Caco-2 (cell line): Measurements from ENCODE around the gene FAT1. TPM values are rescaled to one million over a fixed set of nuclear protein-coding genes. Genes with fewer than 3 reads are reported as not detected.

ENCODE experiments used
- BruUV-seq: library from RNA; stranded (reverse); fragments of 400-500 nt; replicated peaks from 2 replicates; lab custom pipeline; 2021; lab: Mats Ljungman, UMichigan
- CTCF ChIA-PET: fragments of 300-600 bp; sonication (Branson Sonifier 250); formaldehyde crosslinking; loops from one replicate; lab custom pipeline; 2022; ENCODE audit warnings: antibody characterized with exemption; lab: Charles Lee
- POLR2A ChIA-PET: fragments of 300-600 bp; sonication (Branson Sonifier 250); formaldehyde crosslinking; loops from one replicate; lab custom pipeline; 2022; ENCODE audit warnings: antibody characterized with exemption; lab: Charles Lee
- DNase-seq, 2 experiments: peaks; one replicate each; pipeline versions ENCODE4 v3.0.0 to v3.0.0-alpha.2; 2020 to 2022
- H3K27me3 ChIP-seq: replicated peaks from 2 replicates; pipeline ENCODE4 v1.6.0; 2011; ENCODE audit warnings: low read length; ENCODE audit not compliant: control insufficient read depth, insufficient read depth
- H3K36me3 ChIP-seq: 2 replicates; pipeline ENCODE4 v1.5.1; 2011; ENCODE audit warnings: low read length; ENCODE audit not compliant: control insufficient read depth, insufficient read depth
- H3K4me1 ChIP-seq: fragments of 250-450 bp; sonication (Bioruptor Pico); 2 replicates; pipeline ENCODE4 v1.5.1; 2020; ENCODE audit warnings: mild to moderate bottlenecking
- H3K4me3 ChIP-seq: 2 replicates; pipeline ENCODE4 v1.5.1; 2011; ENCODE audit warnings: low read depth, mild to moderate bottlenecking, control low read depth, low read length
- H3K9me3 ChIP-seq: fragments of 250-450 bp; sonication (Bioruptor Pico); 2 replicates; pipeline ENCODE4 v1.5.1; 2020; ENCODE audit warnings: mild to moderate bottlenecking, moderate library complexity
- H3K27ac Mint-ChIP-seq: one replicate; pipeline ENCODE4 v1.8.0; 2022; ENCODE audit warnings: mixed read lengths; ENCODE audit not compliant: unreplicated experiment
- H3K27me3 Mint-ChIP-seq: one replicate; pipeline ENCODE4 v1.8.0; 2022; ENCODE audit warnings: mixed read lengths; ENCODE audit not compliant: insufficient read depth, unreplicated experiment
- H3K36me3 Mint-ChIP-seq: one replicate; pipeline ENCODE4 v1.8.0; 2022; ENCODE audit warnings: mild to moderate bottlenecking, mixed read lengths; ENCODE audit not compliant: insufficient read depth, unreplicated experiment
- H3K4me1 Mint-ChIP-seq: one replicate; pipeline ENCODE4 v1.8.0; 2022; ENCODE audit warnings: low read depth, mixed read lengths; ENCODE audit not compliant: unreplicated experiment
- H3K4me3 Mint-ChIP-seq: one replicate; pipeline ENCODE4 v1.8.0; 2022; ENCODE audit warnings: mild to moderate bottlenecking, moderate library complexity, mixed read lengths; ENCODE audit not compliant: unreplicated experiment
- H3K9me3 Mint-ChIP-seq: one replicate; pipeline ENCODE4 v1.8.0; 2022; ENCODE audit warnings: mixed read lengths; ENCODE audit not compliant: unreplicated experiment
- intact Hi-C: fragments of 100-400 bp; cut with micrococcal nuclease; formaldehyde crosslinking; loops from one replicate; pipeline ENCODE4 v1.10.0; 2022; ENCODE audit not compliant: unreplicated experiment
- total RNA-seq: library from RNA; stranded (reverse); gene quantifications from 2 replicates; pipeline ENCODE4 v1.2.3, GENCODE V29; 2022
- TF ChIP-seq, protein P1 (sequence below), 2 experiments: fragments of 200-600 bp in 1 of 2; IDR thresholded peaks; 1 replicate in 1 of 2; 2 replicates in 1 of 2; pipeline versions ENCODE4 v1.5.1 to v1.8.0; 2011 to 2022; ENCODE audit warnings: antibody characterized with exemption in 1 of 2, control low read depth in 1 of 2, inconsistent platforms in 1 of 2, low read depth in 1 of 2, low read length in 1 of 2, mild to moderate bottlenecking in 1 of 2, moderate library complexity in 1 of 2; ENCODE audit not compliant: insufficient read depth in 1 of 2, severe bottlenecking in 1 of 2, unreplicated experiment in 1 of 2

FAT1 gene
- total RNA-seq, 1 experiment from 2014 or later: 135 TPM

GRCh38 chr4:186584912-186585311, 138.7 kb downstream of the FAT1 start:
- H3K4me1 Mint-ChIP-seq: no peaks in the 10 kb centered on the region
- ChIA-PET POLR2A (no interaction called here), CTCF (no interaction called here)
- no peaks in the 10 kb centered on the region for H3K27me3 Mint-ChIP-seq
- Histone ChIP-seq H3K27me3 (no peaks in the 10 kb centered on the region), H3K4me3 (no peak overlapping the region), H3K9me3 (no peaks in the 10 kb centered on the region), H3K4me1 (no peaks in the 10 kb centered on the region), H3K36me3 (peaks cover 1% of the 10 kb centered on the region; the same call in 1 of the 2 replicates)
- H3K27ac Mint-ChIP-seq: no peak overlapping the region
- H3K9me3 Mint-ChIP-seq: no peaks in the 10 kb centered on the region
- no peak overlapping the region for H3K4me3 Mint-ChIP-seq
- BruUV-seq: no TSS peak
- intact Hi-C loops: no loop called here
- no peak for DNase-seq
- TF ChIP-seq, protein P1, sequence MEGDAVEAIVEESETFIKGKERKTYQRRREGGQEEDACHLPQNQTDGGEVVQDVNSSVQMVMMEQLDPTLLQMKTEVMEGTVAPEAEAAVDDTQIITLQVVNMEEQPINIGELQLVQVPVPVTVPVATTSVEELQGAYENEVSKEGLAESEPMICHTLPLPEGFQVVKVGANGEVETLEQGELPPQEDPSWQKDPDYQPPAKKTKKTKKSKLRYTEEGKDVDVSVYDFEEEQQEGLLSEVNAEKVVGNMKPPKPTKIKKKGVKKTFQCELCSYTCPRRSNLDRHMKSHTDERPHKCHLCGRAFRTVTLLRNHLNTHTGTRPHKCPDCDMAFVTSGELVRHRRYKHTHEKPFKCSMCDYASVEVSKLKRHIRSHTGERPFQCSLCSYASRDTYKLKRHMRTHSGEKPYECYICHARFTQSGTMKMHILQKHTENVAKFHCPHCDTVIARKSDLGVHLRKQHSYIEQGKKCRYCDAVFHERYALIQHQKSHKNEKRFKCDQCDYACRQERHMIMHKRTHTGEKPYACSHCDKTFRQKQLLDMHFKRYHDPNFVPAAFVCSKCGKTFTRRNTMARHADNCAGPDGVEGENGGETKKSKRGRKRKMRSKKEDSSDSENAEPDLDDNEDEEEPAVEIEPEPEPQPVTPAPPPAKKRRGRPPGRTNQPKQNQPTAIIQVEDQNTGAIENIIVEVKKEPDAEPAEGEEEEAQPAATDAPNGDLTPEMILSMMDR (IDR thresholded peaks at IDR 0.05; ENCODE audit: insufficient read depth in 1 of 2, low read depth in 1 of 2, low read length in 1 of 2, severe bottlenecking in 1 of 2, unreplicated experiment in 1 of 2): no peak
- H3K36me3 Mint-ChIP-seq: peaks cover 55% of the 10 kb centered on the region

- Mint-ChIP-seq H3K4me1 (no peaks in the 10 kb centered on the region), H3K27me3 (no peaks in the 10 kb centered on the region), H3K9me3 (no peaks in the 10 kb centered on the region), H3K27ac (no peak overlapping the region), H3K4me3 (no peak overlapping the region), H3K36me3 (peaks cover 43% of the 10 kb centered on the region)
- no peaks in the 10 kb centered on the region for H3K27me3 ChIP-seq
- no TSS peak for BruUV-seq
- POLR2A ChIA-PET: no interaction called here
- no peaks in the 10 kb centered on the region for H3K9me3 ChIP-seq
- TF ChIP-seq, protein P1 (IDR thresholded peaks at IDR 0.05; ENCODE audit: insufficient read depth in 1 of 2, low read depth in 1 of 2, low read length in 1 of 2, severe bottlenecking in 1 of 2, unreplicated experiment in 1 of 2): no peak
- CTCF ChIA-PET: no interaction called here
- no peak for DNase-seq
- no peak overlapping the region for H3K4me3 ChIP-seq
- H3K4me1 ChIP-seq: no peaks in the 10 kb centered on the region
- 0 out of 2 replicates have a peak, but pooled peaks cover 1% of the 10 kb centered on the region for H3K36me3 ChIP-seq
- intact Hi-C loops: no loop called here
These were observed 142.2 kb downstream of the FAT1 start for GRCh38 chr4:186581421-186581820.

GRCh38 chr4:186580669-186581068, 143.0 kb downstream of the FAT1 start:
- intact Hi-C loops: no loop called here
- Mint-ChIP-seq H3K36me3 (peaks cover 41% of the 10 kb centered on the region), H3K4me1 (no peaks in the 10 kb centered on the region), H3K27me3 (no peaks in the 10 kb centered on the region), H3K9me3 (no peaks in the 10 kb centered on the region), H3K27ac (no peak overlapping the region), H3K4me3 (no peak overlapping the region)
- Histone ChIP-seq H3K36me3 (0 out of 2 replicates have a peak, but pooled peaks cover 1% of the 10 kb centered on the region), H3K4me3 (no peak overlapping the region), H3K9me3 (no peaks in the 10 kb centered on the region), H3K4me1 (no peaks in the 10 kb centered on the region), H3K27me3 (no peaks in the 10 kb centered on the region)
- TF ChIP-seq, protein P1 (IDR thresholded peaks at IDR 0.05; ENCODE audit: insufficient read depth in 1 of 2, low read depth in 1 of 2, low read length in 1 of 2, severe bottlenecking in 1 of 2, unreplicated experiment in 1 of 2): no peak
- ChIA-PET POLR2A (no interaction called here), CTCF (no interaction called here)
- no peak for DNase-seq
- no TSS peak for BruUV-seq
